GM18526 (cell line): ENCODE data around the gene SPON2.

Experiments used
- POLR2A ChIP-seq: IDR thresholded peaks from 3 replicates; pipeline ENCODE4 v1.6.1; 2011; ENCODE audit not compliant: insufficient read length; ENCODE audit errors: extremely low read depth

SPON2 gene

GRCh38 chr4:1172228-1172851 is at the start of gene SPON2:
SPON2 (minus strand) TSS chr4:1172583.
- no peak for TF ChIP-seq POLR2A

- TF ChIP-seq POLR2A: no peak
These were observed 48.9 kb upstream of the SPON2 start for GRCh38 chr4:1221155-1221870.

- no peak for TF ChIP-seq POLR2A
These were observed 48.2 kb upstream of the SPON2 start for GRCh38 chr4:1220566-1220965.

- no peak for TF ChIP-seq POLR2A
These were observed 47.2 kb upstream of the SPON2 start for GRCh38 chr4:1219566-1219950.

GRCh38 chr4:1218634-1219565 is 46.5 kb upstream of the SPON2 start:
- no peak for TF ChIP-seq POLR2A

GRCh38 chr4:1217366-1217765 is 45.0 kb upstream of the SPON2 start:
- TF ChIP-seq POLR2A: no peak

DNA sequence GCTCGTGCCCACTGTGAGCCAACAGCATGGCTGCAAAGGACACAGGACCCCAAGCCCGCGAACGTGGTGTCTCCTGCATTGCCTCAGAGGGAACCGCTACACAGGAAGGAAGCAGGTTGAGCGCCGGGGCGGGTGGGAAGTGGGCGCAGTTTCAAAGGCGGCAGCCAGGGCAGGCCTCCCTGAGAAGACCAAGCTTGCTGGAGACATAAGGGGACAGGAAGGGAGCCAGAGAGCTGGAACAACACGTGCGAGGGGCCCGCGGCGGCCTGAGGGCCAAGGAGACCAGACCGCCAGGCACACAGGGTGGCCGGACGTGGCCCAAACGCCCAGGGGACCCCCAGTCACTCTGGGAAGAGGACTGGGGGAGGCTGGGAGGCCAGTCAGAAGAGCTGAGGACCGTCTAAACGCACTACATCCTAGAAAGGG is 44.5 kb upstream of the SPON2 start:
- TF ChIP-seq POLR2A: no peak

DNA sequence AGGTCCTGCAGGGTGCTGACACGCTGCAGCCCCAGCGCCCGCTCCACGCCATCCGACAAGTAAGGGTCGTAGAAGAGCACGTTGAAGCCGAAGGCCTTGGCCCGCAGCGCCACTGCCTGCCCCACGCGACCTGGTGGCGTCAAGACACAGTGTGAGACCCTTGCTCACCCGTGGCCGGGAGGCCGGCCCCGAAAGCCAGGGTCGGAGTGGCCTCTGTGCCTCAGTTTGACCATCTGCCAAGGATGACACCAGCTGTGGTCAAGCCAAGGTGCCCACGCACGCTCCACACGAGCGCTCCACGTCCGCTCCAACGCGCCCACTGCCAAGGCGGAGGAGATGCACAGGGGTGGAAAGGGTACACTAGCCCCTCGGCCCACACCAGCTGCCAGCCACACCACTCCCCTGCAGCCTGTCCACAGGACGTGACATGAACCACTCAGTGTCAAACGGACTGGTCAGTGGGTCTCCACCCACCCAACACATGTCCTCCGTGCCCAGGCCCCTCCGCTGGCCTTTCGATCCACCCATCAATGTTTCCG is 43.8 kb upstream of the SPON2 start:
- TF ChIP-seq POLR2A: no peak

DNA sequence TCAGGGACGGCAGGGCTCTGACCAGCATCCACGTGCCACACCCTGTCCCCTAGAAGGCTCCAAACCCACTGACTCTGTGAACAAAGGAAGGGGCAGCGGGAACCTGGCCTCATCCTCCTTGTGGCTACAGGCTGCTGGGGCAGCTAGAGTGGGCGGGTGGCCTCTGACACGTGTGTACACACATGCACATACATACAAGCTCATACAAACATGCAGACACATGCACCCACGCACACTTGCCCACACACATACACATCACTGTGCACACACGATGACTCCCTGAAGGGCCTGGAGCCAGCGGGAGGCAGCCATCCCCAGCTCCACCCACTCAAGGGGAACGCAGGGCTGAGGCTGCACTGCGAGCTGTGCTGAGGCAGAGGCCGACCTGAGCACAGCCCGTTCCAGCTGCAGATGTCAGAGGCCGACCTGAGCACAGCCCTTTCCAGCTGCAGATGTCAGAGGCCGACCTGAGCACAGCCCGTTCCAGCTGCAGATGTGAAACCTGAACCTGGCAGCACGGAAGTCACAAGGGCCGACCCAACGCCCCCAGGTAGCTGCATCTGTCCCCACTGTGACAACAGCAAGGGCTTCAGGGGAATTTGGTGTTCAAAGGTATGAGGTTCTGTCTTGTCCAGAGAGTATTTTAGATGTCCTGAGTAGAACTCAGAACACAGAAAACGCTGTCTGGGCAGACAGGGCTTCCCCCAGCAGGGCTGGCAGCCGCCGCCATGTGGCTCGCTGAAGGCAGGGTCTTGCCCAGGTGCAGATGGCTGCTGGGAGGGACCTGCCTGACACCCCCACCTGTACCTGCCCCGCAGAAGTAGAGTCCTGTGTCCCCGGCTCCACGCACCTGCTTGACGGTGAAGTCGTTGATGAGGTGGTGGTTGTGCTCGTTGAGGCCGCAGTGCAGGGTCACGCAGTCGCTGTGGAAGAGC is 43.0 kb upstream of the SPON2 start:
- no peak for TF ChIP-seq POLR2A

DNA sequence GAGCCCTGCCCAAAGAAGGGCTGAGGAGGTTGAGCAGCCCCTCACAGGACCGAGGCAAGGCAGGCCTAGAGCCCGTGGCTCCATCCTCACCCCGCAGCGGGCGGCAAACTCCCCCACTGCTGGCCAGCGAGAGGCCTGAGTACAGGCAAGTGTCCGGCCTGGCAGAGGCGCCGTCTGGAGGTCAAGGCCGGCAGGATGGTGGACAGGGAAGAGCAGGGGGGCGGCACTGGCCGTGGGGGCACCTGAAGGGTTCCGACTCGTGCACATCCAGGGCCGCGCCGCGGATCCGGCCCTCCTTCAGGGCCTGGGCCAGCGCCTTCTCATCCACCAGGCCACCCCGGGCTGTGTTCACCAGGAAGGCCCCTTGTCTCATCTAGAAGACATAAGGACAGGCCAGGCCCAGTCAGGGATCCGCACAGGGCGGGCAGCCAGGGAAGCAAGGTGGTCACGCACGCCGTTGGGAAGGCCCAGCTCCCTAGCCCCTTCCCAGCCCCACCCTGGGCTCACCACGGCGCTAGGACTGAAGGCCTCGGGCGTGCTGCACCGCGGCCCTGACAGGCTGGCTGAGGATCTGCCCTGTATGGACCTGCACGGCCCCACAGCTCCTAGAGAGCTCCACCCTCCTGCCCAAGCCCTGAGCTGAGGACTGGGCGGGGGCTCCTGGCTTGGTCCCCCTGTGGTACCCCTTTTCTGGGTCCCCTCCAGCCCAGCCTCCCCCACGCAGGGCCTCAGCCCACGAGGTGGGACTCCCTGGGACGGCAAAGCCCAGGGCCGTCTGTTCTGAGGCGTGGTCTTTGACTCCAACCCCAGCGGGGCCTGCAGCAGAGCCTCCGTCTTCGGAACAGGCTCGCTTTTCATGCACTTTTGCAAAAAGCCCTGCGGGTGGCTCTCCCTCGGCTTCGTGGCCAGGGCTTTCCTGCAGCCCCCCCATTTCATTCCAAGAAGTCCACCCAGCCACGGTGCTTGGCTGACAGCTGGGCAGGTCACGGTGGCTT is 42.0 kb upstream of the SPON2 start:
- TF ChIP-seq POLR2A: no peak

- TF ChIP-seq POLR2A: no peak
These were observed 41.1 kb upstream of the SPON2 start for GRCh38 chr4:1213336-1213995.

DNA sequence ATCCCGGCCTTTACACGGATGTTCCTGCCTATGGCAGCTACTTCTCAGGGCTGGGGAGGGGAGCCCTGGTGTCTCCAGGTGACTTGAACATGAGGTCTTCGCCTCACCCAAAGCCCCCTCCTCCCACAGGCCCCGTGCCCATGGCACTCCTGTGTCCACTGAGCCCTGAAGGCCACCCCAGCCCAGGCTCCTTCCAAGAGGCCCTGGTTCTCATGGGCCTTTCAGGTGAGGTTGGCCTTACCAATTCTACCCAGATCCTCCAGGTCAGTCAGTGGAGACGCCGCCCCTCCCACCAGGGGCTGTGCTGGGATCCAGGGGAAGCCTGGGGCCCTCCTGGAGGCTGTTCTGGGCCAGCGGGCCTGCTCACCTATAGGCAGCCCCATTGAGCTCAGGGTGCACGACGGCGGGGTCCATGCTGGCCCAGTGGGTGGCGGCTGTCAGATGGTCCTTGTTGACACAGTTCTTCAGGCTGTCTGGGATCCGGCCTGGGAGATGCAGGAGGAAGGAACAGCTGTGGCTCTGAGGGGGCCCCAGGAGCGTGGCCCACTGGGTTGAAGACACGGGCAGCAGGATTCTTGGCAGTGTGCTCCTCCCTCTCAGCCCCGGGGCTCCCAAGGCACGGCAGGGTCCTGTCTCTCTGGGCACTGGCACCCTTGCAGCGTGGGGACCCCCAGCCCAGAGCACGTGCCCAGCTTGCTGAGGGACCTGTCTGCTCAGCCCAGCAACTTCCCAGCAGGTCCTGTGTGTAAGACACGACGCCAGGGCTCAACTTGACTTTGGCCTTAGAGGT is 40.4 kb upstream of the SPON2 start:
- TF ChIP-seq POLR2A: no peak
